H1 (cell line): ENCODE measurements around the gene TRABD2B. TPM values are rescaled to one million over a fixed set of nuclear protein-coding genes. Genes with fewer than 3 reads are reported as not detected.
A peak's percentile ranks its signal among the peaks of the same experiment; 100 is the strongest.

Experiments used
- CTCF ChIA-PET: fragments of 300-600 bp; sonication (Branson Sonifier 250); formaldehyde crosslinking; loops from one replicate; lab custom pipeline; 2021; ENCODE audit not compliant: partially characterized antibody; lab: Charles Lee
- POLR2A ChIA-PET: fragments of 300-600 bp; sonication (Branson Sonifier 250); formaldehyde crosslinking; loops from one replicate; lab custom pipeline; 2021; ENCODE audit warnings: inconsistent platforms; ENCODE audit not compliant: partially characterized antibody; lab: Charles Lee
- DNase-seq, 2 experiments: peaks; one replicate each; pipeline versions ENCODE4 v3.0.0 to v3.0.0-alpha.2; 2010 to 2022; ENCODE audit warnings: low spot score in 2 of 2, low read depth in 1 of 2, mixed read lengths in 1 of 2
- FAIRE-seq: peaks from 2 replicates; lab custom pipeline; 2011; peaks lifted over from hg19 to GRCh38; lab: Jason Lieb, UNC
- H2AFZ ChIP-seq: 2 replicates; pipeline ENCODE4 v1.8.1; 2012; ENCODE audit warnings: low read length, inconsistent platforms
- H2AK5ac ChIP-seq: 2 replicates; pipeline ENCODE4 v1.6.1; 2013; ENCODE audit warnings: low read depth, low read length
- H2BK120ac ChIP-seq: replicated peaks from 2 replicates; pipeline ENCODE3; 2013; ENCODE audit warnings: low read depth, low read length, inconsistent platforms
- H2BK12ac ChIP-seq: 2 replicates; pipeline ENCODE4 v1.6.1; 2013; ENCODE audit warnings: low read depth, low read length
- H2BK15ac ChIP-seq: 2 replicates; pipeline ENCODE4 v1.6.1; 2013; ENCODE audit warnings: low read length
- H2BK20ac ChIP-seq: 2 replicates; pipeline ENCODE4 v1.6.1; 2013; ENCODE audit warnings: low read length
- H2BK5ac ChIP-seq: 2 replicates; pipeline ENCODE4 v1.6.1; 2013; ENCODE audit warnings: low read depth, low read length
- H3K14ac ChIP-seq: 2 replicates; pipeline ENCODE4 v1.6.1; 2013; ENCODE audit warnings: inconsistent platforms; ENCODE audit not compliant: insufficient read length
- H3K18ac ChIP-seq: 2 replicates; pipeline ENCODE4 v1.6.1; 2013; ENCODE audit warnings: low read length; ENCODE audit errors: extremely low read depth
- H3K23ac ChIP-seq: 2 replicates; pipeline ENCODE4 v1.6.1; 2013; ENCODE audit warnings: inconsistent platforms; ENCODE audit not compliant: insufficient read length
- H3K23me2 ChIP-seq: 2 replicates; pipeline ENCODE4 v1.6.1; 2013; ENCODE audit warnings: low read depth, low read length
- H3K27ac ChIP-seq: 2 replicates; pipeline ENCODE4 v1.6.1; 2011; ENCODE audit warnings: low read depth, low read length, inconsistent platforms
- H3K27me3 ChIP-seq, 4 experiments: replicated peaks in 1 of 4; 1 replicate in 1 of 4; 2 replicates in 3 of 4; pipeline versions ENCODE4 v1.6.1 to v1.8.1; 2011 to 2013; ENCODE audit warnings: low read length in 3 of 4, mild to moderate bottlenecking in 3 of 4, inconsistent platforms in 2 of 4, mixed read lengths in 2 of 4, moderate library complexity in 1 of 4; ENCODE audit not compliant: control insufficient read depth in 3 of 4, insufficient read depth in 3 of 4; ENCODE audit errors: extremely low read depth in 1 of 4
- H3K36me3 ChIP-seq, 4 experiments: 2 replicates each; pipeline versions ENCODE4 v1.6.1 to v1.8.1; 2011 to 2013; ENCODE audit warnings: mild to moderate bottlenecking in 4 of 4, low read length in 3 of 4, moderate library complexity in 2 of 4, control low read depth in 1 of 4, inconsistent platforms in 1 of 4; ENCODE audit not compliant: insufficient read depth in 4 of 4, control insufficient read depth in 2 of 4
- H3K4ac ChIP-seq: replicated peaks from 2 replicates; pipeline ENCODE3; 2013; ENCODE audit warnings: low read length, low read depth, mixed read lengths, inconsistent platforms; ENCODE audit not compliant: insufficient read length
- H3K4me1 ChIP-seq, 4 experiments: replicated peaks in 1 of 4; 1 replicate in 1 of 4; 2 replicates in 3 of 4; pipeline versions ENCODE4 v1.6.1 to v1.8.1; 2011 to 2013; ENCODE audit warnings: low read length in 3 of 4, inconsistent platforms in 2 of 4, mixed read lengths in 1 of 4; ENCODE audit not compliant: insufficient read depth in 4 of 4, control insufficient read depth in 3 of 4
- H3K4me2 ChIP-seq, 2 experiments: 2 replicates each; pipeline versions ENCODE4 v1.6.1 to v1.8.1; 2011 to 2013; ENCODE audit warnings: low read depth in 2 of 2, low read length in 2 of 2, control low read depth in 1 of 2, inconsistent platforms in 1 of 2, mild to moderate bottlenecking in 1 of 2; ENCODE audit not compliant: insufficient read depth in 1 of 2
- H3K4me3 ChIP-seq, 4 experiments: fragments of 200-600, 300-600 bp in 1 of 4; sonication (generic), shearing (Covaris generic), sonication (Bioruptor Twin) in 1 of 4; 2 replicates each; pipeline versions ENCODE4 v1.5.1 to v1.8.1; 2011 to 2016; ENCODE audit warnings: low read length in 4 of 4, low read depth in 3 of 4, control low read depth in 2 of 4, inconsistent platforms in 2 of 4, mild to moderate bottlenecking in 2 of 4, mixed read lengths in 1 of 4, moderate library complexity in 1 of 4; ENCODE audit not compliant: insufficient read depth in 2 of 4; ENCODE audit errors: extremely low read depth in 1 of 4
- H3K56ac ChIP-seq: replicated peaks from 2 replicates; pipeline ENCODE3; 2013; ENCODE audit warnings: low read depth, mild to moderate bottlenecking, mixed read lengths, low read length, inconsistent platforms; ENCODE audit not compliant: insufficient read length
- H3K79me1 ChIP-seq: 2 replicates; pipeline ENCODE4 v1.6.1; 2013; ENCODE audit warnings: low read depth, low read length, control low read depth
- H3K79me2 ChIP-seq, 2 experiments: 2 replicates each; pipeline versions ENCODE4 v1.6.1 to v1.8.1; 2012 to 2013; ENCODE audit warnings: low read length in 2 of 2, mild to moderate bottlenecking in 2 of 2, inconsistent platforms in 1 of 2; ENCODE audit not compliant: insufficient read depth in 2 of 2, control insufficient read depth in 1 of 2
- H3K9ac ChIP-seq, 4 experiments: replicated peaks in 1 of 4; 1 replicate in 1 of 4; 2 replicates in 3 of 4; pipeline versions ENCODE4 v1.6.1 to v1.8.1; 2011 to 2013; ENCODE audit warnings: low read depth in 3 of 4, low read length in 3 of 4, control low read depth in 2 of 4, mild to moderate bottlenecking in 2 of 4, moderate library complexity in 2 of 4, inconsistent platforms in 1 of 4; ENCODE audit errors: extremely low read depth in 1 of 4
- H3K9me3 ChIP-seq, 2 experiments: 2 replicates each; pipeline versions ENCODE4 v1.6.1 to v1.8.1; 2012 to 2013; ENCODE audit warnings: mild to moderate bottlenecking in 2 of 2, moderate library complexity in 2 of 2, control low read depth in 1 of 2, inconsistent platforms in 1 of 2, low read depth in 1 of 2, low read length in 1 of 2, mixed read lengths in 1 of 2; ENCODE audit not compliant: insufficient read depth in 2 of 2
- H4K20me1 ChIP-seq, 2 experiments: replicated peaks in 1 of 2; 2 replicates each; pipeline versions ENCODE3 to v1.8.1; 2011 to 2013; ENCODE audit warnings: inconsistent platforms in 2 of 2, low read length in 2 of 2, mild to moderate bottlenecking in 1 of 2; ENCODE audit not compliant: insufficient read depth in 2 of 2, control insufficient read depth in 1 of 2
- H4K5ac ChIP-seq: 2 replicates; pipeline ENCODE4 v1.6.1; 2013; ENCODE audit warnings: low read length, low read depth, mixed read lengths, inconsistent platforms; ENCODE audit not compliant: insufficient read length
- H4K8ac ChIP-seq: 2 replicates; pipeline ENCODE4 v1.8.0; 2013; ENCODE audit warnings: mild to moderate bottlenecking, moderate library complexity, low read length, inconsistent platforms; ENCODE audit not compliant: insufficient read depth; ENCODE audit errors: extremely low read depth
- H4K91ac ChIP-seq: replicated peaks from 2 replicates; pipeline ENCODE3; 2013; ENCODE audit warnings: low read length, mixed read lengths, inconsistent platforms; ENCODE audit not compliant: insufficient read length
- JUND ChIP-seq: IDR thresholded peaks from 2 replicates; pipeline ENCODE4 v1.6.1; 2011; ENCODE audit warnings: mild to moderate bottlenecking, improper control_type of control experiment, low read length
- SP4 ChIP-seq: IDR thresholded peaks from 2 replicates; pipeline ENCODE4 v1.6.1; 2012; ENCODE audit warnings: low read length, inconsistent platforms
- WGBS, 2 experiments: shearing (Covaris generic) in 1 of 2; methylation state at CpG; one replicate each; pipeline versions ENCODE4 v1.1.6 to v1.1.7; 2013 to 2015; ENCODE audit warnings: low lambda C conversion rate in 2 of 2, mixed read lengths in 2 of 2, inconsistent platforms in 1 of 2, low coverage in 1 of 2, missing lambda C conversion rate in 1 of 2; ENCODE audit not compliant: insufficient replicate concordance in 2 of 2, insufficient coverage in 1 of 2, insufficient read length in 1 of 2; ENCODE audit errors: extremely low coverage in 1 of 2, missing lambda C conversion rate in 1 of 2; 5-methylcytosine and 5-hydroxymethylcytosine counted together
- polyA plus RNA-seq, 7 experiments: library from polyadenylated mRNA; depleted of rRNA in 3 of 7; stranded (reverse) in 5 of 7; unstranded in 2 of 7; fragments of >200 nt in 5 of 7; fragments of 200-250 nt in 2 of 7; gene quantifications; 1 replicate in 5 of 7; 2 replicates in 1 of 7; 4 replicates in 1 of 7; pipeline versions ENCODE4 v1.2.1 to v1.2.3, GENCODE V29; 2011 to 2013; ENCODE audit warnings: missing spikeins in 2 of 7, mixed read lengths in 2 of 7
- total RNA-seq: library from RNA; stranded (reverse); fragmentation: NEBNext Ultra II Directional; extraction: Animal tissue kit (Norgen Biotek cat#: 25700); gene quantifications from 2 replicates; pipeline ENCODE4 v1.2.1, GENCODE V29; 2021
- TF ChIP-seq, protein P1 (sequence below): IDR thresholded peaks from 2 replicates; pipeline ENCODE4 v1.6.1; 2012; ENCODE audit warnings: low read length, inconsistent platforms

Gene TRABD2B
- total and polyA plus RNA-seq, 2 of the 8 experiments (the other 6 are each of a cell fraction or from before 2014, with no cell fraction given) = 0.95 to 3.4 TPM

- H3K36me3 ChIP-seq = no peaks in the 10 kb centered on the region
- peak; percentile 62 for FAIRE-seq
- H2BK12ac ChIP-seq = no peak overlapping the region
- POLR2A ChIA-PET = interaction anchor here (1.5 kb wide), 1 partner anchor 14 kb away, joined by 3 read pairs; no protein-coding TSS in a partner anchor
- H2AFZ ChIP-seq = no peak overlapping the region
- no peak overlapping the region for H3K18ac ChIP-seq
- H3K4me1 ChIP-seq = peaks cover 6 to 14% (median 10%) of the 10 kb centered on the region in 4 experiments
- H2BK120ac ChIP-seq = no peak overlapping the region
- no peaks in the 10 kb centered on the region for H3K23me2 ChIP-seq
- H3K9ac ChIP-seq = no peak overlapping the region
- no peak for TF ChIP-seq SP4
- 0 out of 2 replicates have a peak, but pooled peaks have one; percentile 6 for TF ChIP-seq JUND
- TF ChIP-seq, protein P1, sequence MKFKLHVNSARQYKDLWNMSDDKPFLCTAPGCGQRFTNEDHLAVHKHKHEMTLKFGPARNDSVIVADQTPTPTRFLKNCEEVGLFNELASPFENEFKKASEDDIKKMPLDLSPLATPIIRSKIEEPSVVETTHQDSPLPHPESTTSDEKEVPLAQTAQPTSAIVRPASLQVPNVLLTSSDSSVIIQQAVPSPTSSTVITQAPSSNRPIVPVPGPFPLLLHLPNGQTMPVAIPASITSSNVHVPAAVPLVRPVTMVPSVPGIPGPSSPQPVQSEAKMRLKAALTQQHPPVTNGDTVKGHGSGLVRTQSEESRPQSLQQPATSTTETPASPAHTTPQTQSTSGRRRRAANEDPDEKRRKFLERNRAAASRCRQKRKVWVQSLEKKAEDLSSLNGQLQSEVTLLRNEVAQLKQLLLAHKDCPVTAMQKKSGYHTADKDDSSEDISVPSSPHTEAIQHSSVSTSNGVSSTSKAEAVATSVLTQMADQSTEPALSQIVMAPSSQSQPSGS = 0 out of 2 replicates have a peak, but pooled peaks have one; percentile 36
- WGBS, 2 experiments = 65% methylated on average over 2 of the region's 2 CpGs; no CpG with 5 or more reads in 1 of the 2 experiments
- H3K9me3 ChIP-seq = no peaks in the 10 kb centered on the region
- H2BK15ac ChIP-seq = no peak overlapping the region; the same call in 1 of the 2 replicates
- no peak overlapping the region for H3K56ac ChIP-seq
- H4K5ac ChIP-seq = no peak overlapping the region
- no peaks in the 10 kb centered on the region for H3K79me2 ChIP-seq
- H3K14ac ChIP-seq = no peak overlapping the region
- no peaks in the 10 kb centered on the region for H3K79me1 ChIP-seq
- no peak overlapping the region for H2AK5ac ChIP-seq
- no peaks in the 10 kb centered on the region for H3K27me3 ChIP-seq
- no peak overlapping the region for H3K4ac ChIP-seq
- CTCF ChIA-PET = interaction anchor here (0.6 to 11.1 kb wide), 10 partner anchors 9 to 289 kb away, joined by 3 to 119 read pairs (median 3); no protein-coding TSS in a partner anchor
- no peak for DNase-seq
- no peak overlapping the region for H4K8ac ChIP-seq
- H3K23ac ChIP-seq = no peak overlapping the region
- no peak overlapping the region for H3K4me3 ChIP-seq
- H2BK5ac ChIP-seq = no peak overlapping the region
- H3K27ac ChIP-seq = no peak overlapping the region
- no peaks in the 10 kb centered on the region for H4K20me1 ChIP-seq
- no peak overlapping the region for H4K91ac ChIP-seq
- H3K4me2 ChIP-seq = 0 out of 4 replicates have a peak overlapping the region, but pooled peaks of 1 of the 2 experiments have one; percentile 19
- H2BK20ac ChIP-seq = peak overlapping the region; percentile 38; the same call in 1 of the 2 replicates
Measured at GRCh38 chr1:48043622-48044021, 46.4 kb upstream of the TRABD2B start.
